Stimulated activated CD4-positive, alpha-beta T cell treated with anti-CD3 and anti-CD28 coated beads, Interleukin-15, amount 100 ng/mL, for 1 hour (primary cell): ENCODE data around the gene DGKD.
"Not testable (repeated sequence)": the region's sequence is repeated elsewhere in the genome, so short reads cannot be mapped to it uniquely, and the experiment has no call there.

ENCODE experiments used
- DNase-seq, 2 donors: peaks; one replicate each; pipeline ENCODE4 v3.0.0-alpha.2; 2020; ENCODE audit warnings: low read depth in 1 of 2, low spot score in 1 of 2

The DGKD gene

DNA sequence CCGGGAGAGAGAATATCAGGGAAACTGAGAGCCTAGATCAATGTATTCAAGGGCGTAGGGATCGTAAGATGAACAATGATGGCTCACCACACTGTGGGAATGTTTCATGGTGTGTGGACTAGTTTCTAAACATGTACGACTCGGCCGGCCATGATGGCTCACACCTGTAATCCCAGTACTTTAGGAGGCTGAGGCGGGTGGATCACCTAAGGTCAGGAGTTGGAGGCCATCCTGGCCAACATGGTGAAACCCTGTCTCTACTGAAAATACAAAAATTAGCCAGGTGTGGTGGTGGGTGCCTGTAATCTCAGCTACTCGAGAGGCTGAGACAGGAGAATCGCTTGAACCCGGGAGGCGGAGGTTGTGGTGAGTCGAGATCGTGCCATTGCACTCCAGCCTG lies 18.2 kb upstream of the DGKD start:
- not testable (repeated sequence) for DNase-seq

DNA sequence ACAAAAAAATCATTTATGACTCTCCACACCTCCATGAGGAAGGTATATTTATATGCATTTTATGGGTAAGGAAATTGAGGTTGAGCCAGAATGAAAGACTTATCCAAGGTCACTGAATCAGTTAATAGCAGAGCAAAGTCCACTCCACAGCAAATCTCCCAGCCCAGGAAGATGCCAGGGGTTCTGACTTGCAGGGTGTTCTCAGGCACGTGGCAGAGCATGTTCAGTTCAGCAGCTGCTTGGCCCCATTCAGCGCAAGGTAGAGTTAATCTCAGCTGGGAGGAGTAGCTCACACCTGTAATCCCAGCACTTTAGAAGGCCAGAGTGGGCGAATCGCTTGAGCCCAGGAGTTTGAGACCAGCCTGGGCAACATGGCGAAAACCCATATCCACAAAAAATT lies 17.8 kb upstream of the DGKD start:
- DNase-seq = no peak

DNA sequence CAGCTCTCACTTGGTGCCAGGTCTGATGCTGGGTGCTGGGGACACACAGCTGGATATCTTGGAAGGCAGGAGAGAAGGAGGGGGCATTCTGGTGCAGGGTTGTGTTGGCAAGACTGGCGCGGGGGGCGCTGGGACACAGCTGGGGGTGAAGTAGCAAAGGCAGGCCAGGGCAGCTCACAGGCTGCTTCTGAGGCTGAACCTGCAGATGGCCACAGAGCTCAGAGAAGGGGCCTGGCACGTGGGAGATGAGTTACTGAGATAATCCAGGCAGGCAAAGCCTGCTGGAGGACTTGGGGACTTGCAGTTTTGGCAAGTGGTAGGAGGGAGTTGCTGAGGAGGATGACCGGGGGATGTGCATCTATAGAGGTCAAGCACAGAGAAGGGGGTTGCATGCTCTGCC lies 16.2 kb upstream of the DGKD start:
- DNase-seq = no peak

DNA sequence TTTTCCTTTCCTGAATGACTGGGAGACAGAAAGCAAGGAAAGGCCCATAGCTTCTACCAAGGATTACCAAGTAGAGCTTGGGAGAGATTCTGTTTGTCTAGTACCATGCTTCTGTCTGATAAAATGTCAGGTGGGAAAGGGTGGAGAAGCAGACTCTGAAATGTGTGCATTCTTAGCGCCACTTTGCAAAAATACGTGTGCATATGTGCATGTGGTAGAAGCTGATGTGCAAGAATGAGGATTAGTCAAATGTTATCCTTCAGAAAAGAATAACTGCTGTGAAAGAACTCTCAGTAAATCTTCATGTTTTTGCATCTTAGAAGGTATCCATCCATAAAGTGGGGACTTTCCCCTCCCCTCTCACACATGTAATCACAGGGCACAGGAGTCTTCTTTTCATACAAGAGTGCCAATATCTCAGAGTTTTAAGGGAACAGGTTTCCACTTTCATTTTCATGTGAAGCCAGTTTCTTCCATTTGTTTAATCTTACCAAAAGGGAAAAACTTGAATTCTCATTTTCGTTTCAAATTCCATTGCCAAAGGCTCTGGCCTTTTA lies 15.4 kb upstream of the DGKD start:
- DNase-seq = no peak

DNA sequence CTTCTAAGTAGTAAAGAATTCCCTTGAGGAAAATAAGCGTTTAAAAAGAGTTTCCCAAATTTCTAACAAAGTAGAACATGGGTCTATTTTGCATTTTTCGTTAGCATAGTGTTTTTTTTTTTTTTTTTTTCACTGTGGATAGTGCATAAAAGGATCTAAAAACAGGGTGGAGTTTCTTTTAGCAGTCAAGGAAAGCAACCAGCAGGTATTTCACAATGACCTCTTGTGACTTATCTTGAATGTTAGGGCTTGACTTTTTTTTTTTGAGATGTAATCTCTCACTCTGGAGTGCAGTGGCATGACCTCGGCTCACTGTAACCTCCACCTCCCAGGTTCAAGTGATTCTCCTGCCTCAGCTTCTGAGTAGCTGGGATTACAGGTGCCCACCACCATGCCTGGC lies 14.9 kb upstream of the DGKD start:
- DNase-seq = no peak

DNA sequence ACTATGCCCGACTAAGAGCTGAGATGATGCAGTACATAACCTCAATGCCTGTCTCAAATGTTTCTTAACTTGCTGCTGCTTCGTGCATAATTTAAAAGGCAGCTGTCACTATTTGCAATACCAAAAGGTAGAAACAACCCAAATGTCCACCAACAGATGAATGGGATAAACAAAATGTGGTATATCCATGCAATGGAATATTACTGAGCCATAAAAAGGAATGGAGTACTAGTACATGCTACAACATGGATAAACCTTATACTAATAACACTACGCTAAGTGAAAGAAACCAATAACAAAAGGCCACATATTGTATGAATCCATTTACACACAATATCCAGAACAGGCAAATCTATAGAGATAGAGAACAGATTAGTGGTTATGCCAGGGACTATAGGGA lies 13.0 kb upstream of the DGKD start:
- no peak for DNase-seq

DNA sequence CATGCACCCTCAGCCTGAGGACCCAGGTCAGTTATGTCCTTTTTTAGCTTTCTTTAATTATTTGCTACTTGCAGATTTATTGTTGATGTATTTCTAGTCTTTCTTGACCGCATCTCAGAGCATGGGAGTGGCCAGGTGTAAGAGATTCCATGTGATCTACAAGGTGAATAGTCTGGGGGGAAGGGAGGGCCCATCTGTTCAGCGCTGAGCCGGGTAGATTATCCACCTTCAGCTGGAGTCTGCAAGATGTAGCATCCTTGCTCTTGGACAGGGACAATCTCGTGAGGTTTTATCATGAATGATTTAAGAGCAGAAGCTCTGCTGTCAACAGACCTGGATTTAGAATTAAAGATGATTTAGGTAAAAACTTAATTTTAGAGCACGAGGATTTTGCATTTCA lies 12.0 kb upstream of the DGKD start:
- no peak for DNase-seq

DNA sequence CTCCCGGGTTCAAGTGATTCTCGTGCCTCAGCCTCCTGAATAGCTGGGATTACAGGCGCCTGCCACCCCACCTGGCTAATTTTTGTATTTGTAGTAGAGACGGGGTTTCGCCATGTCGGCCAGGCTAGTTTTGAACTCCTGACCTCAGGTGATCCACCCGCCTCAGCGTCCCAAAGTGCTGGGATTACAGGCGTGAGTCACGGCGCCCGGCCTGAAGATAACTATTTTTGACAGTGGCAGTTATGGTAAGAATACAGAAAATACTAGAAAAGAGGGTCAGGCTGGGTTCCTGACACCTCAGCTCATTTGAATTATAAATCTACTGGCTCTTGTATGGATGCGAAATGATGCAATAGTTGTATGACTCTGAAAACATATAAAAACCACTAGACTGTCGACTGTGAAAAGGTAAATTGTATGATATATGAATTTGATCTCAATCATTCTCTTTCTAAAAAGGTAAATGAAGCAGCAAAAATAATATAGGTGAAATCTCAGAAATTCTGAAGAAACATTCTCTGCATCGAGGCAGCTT lies 11.1 kb upstream of the DGKD start:
- DNase-seq = no peak

DNA sequence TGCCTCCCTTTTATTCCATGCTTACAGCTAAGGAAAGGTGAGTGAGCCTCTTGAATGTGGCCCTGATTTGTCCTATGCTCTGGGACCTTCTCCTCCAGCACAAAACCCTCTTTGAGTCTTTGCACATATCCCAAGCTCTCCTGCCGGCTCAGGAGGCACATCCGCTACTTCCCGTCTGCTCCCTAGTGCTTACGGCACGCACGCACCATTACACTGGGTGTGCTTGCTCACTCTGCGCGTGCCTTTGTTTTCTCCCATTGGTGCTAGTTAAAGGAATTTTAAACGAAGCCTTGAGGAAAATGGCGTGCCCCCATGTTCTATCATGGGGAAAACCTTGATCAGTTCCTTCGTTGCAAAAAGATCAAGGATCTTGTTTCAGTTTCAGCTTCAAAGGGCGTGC lies 7.9 kb upstream of the DGKD start:
- no peak for DNase-seq

DNA sequence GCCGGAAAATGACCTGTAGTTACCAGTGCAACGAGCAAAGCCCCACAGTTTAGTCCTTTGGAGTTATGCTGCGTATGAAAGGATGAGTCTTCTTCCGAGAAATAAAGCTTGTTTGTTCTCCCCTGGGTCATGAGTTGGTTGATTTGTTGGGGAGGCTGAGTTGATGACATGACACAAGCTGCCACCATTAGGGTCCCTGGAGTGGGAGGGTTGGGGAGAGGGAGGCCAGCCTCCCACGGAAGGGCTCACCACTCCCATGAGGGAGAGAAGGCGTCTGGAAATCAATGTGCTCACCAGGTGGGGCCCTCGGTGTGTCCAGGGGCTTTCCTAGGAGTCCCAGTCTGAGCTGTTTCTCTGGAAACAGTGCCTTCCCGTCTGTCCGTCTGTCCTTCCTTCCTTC lies 7.4 kb upstream of the DGKD start:
- DNase-seq = no peak

DNA sequence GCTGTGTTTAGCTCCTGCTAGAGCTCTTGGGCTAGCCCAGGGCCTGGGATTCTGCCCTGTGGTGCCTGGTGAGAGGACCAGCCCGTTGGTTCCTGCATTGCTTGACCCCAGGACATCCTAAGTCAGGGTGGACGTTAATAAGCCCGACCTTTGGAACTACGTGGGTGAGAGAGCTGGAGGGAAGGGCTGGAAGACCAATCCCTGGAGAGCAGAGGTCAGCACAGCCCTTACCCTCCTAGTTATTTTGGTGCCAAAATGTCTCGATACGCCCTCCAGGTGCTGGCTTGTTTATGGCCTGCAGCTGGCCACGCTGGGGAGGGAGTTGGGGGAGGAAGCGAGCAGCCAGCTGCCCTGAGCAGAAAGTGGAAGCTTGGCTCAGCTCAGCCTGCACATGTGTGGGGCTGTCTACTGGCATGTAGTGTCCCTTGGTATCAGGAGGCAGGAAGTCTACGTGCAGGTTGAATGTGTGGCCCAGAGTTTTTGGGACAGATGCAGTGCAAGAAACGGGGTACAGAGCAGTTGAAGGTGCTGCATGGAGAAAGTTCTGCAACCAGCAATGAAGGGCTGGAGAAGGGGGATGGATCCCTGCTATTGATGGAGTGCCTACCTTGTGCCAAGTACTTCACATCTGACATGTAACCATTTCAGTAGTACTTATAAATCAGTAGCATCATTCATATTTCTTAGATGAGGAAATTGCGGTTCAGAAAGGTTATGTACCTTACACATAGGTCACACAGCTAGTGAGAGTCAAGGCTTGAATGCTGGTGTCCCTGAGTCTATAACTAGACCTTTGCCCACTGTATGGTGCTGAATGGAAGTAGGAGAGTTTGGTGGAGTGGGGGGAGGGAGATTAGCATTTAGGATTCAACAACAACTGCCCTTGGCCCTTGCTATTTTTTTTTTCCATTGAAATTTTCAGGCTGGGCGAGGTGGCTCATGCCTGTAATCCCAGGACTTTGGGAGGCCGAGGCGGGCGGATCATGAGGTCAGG lies 5.0 kb upstream of the DGKD start:
- no peak for DNase-seq

DNA sequence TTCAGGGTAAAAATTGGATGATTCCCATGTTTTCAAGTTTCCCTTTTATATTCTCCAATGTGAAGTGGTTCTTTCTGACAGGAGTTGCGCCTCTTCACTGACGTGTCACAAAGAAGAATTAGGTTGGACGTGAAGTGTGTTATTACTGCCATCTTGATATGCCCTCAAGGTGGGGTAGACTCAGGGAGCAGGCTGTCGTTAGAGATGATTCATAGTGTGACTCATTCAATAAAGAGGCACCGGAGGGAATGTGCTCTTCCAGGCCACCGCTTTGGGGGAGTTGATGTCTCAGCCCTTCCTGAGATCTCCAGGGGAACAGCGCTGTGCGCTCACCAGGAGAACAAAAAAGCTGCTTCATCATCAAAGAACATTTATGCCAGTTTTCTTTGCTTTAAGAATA lies 3.6 kb upstream of the DGKD start:
- DNase-seq = no peak

DNA sequence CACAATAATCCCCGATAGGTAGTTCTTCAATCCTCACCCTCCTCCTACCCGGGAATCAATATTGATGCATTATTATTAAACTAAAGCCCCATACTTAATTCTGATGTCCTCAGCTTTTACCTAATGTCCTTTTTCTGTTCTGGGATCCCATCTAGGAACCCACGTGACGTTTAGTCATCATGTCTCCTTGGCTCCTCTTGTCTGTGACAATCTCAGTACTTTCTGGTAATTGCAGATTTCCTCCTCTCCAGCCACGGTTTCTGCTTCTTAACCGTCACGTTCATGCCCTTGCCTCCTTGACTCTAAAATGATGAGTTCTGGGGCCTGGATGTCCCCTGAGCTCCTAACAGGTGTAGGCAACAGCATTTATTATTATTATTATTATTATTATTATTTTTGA lies 2.9 kb upstream of the DGKD start:
- DNase-seq = no peak

DNA sequence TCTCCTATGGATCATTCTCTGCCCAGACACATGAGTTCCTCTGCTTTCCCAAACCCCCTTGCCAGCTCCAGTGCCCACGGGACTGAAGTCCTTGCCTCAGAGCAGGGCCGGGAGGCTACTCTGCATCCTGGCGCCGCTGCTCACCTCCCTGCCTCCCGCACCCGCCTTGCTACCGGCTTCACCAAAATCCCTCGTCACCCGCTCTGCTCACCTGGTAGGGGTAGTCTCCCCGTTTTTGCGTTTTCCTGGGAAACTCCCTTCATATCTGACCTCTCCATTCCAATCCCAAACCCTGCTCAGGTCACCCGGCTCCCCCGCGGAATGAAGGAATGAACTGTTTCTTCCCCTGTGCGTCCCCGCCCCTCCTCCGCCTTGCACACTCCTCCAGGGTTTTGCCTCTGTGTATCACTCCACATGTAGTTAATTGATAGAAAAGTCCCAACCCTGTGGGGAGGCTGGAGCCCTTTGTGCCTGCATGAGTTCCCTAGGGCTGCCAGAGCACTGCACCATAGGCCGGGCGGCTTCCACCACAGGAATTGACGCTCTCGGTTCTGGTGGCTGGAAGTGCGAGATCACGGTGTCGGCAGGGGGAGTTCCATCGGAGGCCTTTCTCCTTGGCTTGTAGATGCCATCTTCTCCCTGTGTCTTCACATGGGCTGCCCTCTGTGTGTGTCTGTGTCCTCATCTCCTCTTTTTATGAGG lies 2.0 kb upstream of the DGKD start:
- DNase-seq = no peak

DNA sequence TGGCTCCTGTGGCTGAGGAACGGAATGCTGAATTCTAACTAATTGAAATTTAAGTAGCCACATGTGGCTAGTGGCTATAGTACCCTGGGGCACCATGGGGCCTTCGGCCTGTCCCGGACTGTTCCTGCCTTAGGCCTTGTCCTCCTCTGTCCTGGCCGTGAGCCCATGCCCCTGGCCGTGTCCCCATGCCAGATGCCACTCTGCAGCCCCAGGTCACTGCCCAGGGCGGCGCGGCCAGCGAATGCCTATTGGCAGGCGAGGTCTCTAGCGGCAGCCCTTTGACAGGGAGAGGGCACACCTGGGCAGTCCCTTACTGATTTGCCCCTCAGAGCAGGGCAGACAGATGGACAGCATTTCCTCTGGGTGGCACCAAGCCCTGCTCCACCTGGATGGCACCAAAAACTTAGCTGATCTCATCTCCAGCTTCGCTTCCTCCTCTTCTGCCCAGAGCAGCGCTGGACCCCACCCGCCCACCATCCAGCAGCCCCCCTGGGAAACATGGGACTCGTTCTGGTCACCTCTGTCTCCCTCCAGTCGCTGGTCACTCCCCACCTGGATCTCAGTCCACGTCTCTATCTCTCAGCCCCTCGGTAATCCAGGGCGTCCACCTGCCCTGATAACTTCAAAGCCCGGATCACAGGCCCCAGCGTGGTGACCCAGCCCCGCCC lies 1.1 kb upstream of the DGKD start:
- no peak for DNase-seq

DNA sequence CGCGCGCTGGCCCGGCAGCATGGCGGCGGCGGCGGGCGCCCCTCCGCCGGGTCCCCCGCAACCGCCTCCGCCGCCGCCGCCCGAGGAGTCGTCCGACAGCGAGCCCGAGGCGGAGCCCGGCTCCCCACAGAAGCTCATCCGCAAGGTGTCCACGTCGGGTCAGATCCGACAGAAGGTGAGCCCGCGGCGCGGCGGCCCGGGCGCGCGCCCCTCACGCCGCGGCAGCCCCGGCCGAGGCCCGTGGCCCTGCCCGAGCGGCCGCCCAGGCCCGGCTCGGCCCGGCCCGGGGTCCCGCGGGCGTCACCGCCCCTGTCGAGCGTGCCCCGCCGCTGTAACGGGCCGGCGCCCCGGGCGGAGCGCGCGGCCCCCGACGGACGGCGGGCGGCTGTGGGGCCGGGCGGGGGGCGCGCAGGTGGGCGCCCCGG lies 218 bp downstream of the DGKD start:
- DNase-seq = no peak

DNA sequence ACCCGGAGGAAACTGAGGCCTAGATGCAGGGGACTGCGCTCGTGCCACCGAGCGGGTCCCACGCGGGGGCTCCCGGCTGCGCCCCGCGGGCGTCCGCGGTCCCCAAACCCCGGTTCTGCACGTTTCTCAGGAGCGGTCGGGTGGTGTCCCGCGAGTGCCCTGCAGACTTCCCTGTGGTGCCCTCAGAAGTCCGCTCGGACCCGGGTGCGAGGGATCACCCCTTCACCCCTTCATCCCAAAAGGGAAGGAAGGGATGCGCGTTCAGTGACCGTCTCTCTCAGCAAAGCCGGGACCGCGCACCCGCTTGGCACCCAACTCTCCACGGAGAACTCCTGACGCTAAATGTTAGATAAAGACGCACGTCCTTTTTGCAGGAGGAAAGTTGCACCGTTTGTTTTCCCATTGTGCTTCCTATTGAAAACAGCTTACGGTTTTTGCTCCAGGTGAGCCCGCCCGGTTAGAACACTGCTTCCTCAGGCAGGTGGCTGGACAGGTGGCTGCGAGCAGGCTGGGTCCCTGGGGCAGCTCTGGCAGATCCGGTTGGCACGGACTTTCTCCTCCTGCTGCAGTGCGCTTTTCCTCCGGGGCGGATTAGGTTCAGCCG lies 779 bp downstream of the DGKD start:
- DNase-seq = no peak

DNA sequence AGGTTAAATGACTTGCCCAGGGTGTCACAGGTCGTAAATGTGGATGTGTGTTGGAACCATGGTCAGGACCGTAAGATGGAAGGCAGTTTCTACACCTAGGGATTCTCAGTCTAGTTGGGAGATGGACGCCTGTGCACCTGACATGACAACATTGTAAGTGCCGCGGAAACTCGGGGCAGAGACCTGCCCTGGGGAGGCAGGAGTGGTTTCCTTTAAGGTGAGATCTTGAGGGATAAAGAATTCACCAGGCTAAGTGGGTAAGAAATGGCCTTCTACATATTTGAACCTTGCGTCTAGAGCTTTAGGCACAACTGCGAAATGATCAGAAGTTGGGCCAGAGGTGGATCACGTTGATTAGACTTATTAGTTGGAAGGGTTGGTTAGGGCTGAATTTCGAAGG lies 1.6 kb downstream of the DGKD start:
- no peak for DNase-seq

DNA sequence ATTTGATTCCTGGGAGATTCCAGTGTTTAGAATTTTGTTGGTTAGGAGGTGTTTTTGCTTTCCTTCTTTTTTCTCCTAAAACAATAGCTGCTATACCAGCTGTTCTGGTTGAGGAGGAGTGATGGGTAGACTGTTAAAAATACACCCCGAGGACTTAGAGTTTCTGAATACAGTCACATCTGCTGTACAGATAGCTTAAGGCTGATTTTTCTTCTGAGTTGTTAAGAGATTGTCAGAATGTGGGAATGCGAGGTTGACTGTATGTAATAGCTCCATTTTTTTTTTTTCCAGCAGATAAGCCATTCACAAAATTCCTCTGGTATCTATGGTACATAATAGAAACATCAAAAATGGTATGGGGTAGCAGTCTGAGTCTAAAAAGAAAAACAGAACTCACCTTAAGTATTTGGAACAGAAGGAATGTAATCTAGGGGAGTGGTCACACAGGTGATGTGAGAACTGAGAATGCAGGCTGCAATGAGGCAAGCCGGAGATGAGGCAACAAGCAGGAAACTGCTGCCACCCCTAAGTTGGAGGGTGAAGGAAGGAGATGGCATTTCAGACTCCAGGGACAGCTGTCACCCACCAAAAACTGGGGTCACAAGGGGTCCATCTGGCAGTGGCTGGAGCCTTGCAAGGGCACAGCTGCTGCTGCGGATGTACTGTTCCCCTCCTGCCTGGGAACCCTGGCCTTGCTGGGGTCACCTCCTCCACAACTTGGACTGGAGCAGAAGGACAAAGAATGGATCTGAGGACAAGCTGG lies 2.4 kb downstream of the DGKD start:
- no peak for DNase-seq

DNA sequence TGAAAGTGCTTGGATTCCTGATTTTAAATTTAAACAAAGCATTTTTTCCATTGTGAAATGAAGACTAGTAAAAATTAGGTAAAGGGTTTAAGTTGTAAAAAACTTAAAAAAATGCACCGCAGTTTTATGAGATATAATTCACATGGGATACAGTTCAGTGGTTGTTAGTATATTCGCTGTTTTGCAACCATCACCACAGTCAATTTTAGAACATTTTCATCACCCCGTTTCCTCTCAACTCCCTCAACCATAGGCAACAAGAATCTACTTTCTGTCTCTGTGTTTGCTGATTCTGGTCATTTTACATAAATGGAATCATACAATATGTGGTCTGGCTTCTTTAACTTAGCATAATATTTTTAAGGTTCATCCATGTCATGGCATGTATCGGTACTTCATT lies 4.0 kb downstream of the DGKD start:
- DNase-seq = no peak
